Gastrocnemius medialis (tissue), 4 donors: Measurements from ENCODE around the gene GALNT17.

Experiments used
- POLR2A ChIP-seq, 2 donors: fragments of 450-650 bp; IDR thresholded peaks; one replicate each; pipeline ENCODE4 v1.6.1; 2017; ENCODE audit warnings: antibody characterized with exemption in 2 of 2, mild to moderate bottlenecking in 2 of 2, moderate library complexity in 2 of 2
- TF ChIP-seq, protein P1 (sequence below), 5 experiments: fragments of 450-650 bp in 3 of 5; fragments of 200-600 bp in 2 of 5; sonication (generic) in 2 of 5; IDR thresholded peaks in 4 of 5; conservative IDR thresholded peaks in 1 of 5; 1 replicate in 4 of 5; 2 replicates in 1 of 5; pipeline ENCODE4 v1.5.1; 2016 to 2019; ENCODE audit warnings: antibody characterized with exemption in 5 of 5, mild to moderate bottlenecking in 3 of 5, moderate library complexity in 3 of 5

- TF ChIP-seq, protein P1, sequence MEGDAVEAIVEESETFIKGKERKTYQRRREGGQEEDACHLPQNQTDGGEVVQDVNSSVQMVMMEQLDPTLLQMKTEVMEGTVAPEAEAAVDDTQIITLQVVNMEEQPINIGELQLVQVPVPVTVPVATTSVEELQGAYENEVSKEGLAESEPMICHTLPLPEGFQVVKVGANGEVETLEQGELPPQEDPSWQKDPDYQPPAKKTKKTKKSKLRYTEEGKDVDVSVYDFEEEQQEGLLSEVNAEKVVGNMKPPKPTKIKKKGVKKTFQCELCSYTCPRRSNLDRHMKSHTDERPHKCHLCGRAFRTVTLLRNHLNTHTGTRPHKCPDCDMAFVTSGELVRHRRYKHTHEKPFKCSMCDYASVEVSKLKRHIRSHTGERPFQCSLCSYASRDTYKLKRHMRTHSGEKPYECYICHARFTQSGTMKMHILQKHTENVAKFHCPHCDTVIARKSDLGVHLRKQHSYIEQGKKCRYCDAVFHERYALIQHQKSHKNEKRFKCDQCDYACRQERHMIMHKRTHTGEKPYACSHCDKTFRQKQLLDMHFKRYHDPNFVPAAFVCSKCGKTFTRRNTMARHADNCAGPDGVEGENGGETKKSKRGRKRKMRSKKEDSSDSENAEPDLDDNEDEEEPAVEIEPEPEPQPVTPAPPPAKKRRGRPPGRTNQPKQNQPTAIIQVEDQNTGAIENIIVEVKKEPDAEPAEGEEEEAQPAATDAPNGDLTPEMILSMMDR (IDR thresholded peaks at IDR 0.05 in 4 of 5, conservative IDR thresholded peaks at IDR 0.05 in 1 of 5) = no peak
- TF ChIP-seq POLR2A (IDR thresholded peaks at IDR 0.05) = no peak
These were observed 473.0 kb downstream of the GALNT17 start for GRCh38 chr7:71604818-71605414.
